CD14-positive monocyte (primary cell): ENCODE results near the gene NOP9. TPM values are rescaled to one million over a fixed set of nuclear protein-coding genes. Genes with fewer than 3 reads are reported as not detected.

Experiments used
- DNase-seq, 3 donors: peaks; one replicate each; pipeline ENCODE4 v3.0.0-alpha.2; 2011 to 2022
- H2AFZ ChIP-seq: 2 replicates; pipeline ENCODE4 v1.6.0; 2012; ENCODE audit warnings: mild to moderate bottlenecking, low read depth, low read length, inconsistent platforms; ENCODE audit not compliant: insufficient read depth, poor library complexity, severe bottlenecking
- H3K27ac ChIP-seq, 2 donors: 1 replicate in 1 of 2; 2 replicates in 1 of 2; pipeline ENCODE4 v1.5.1; 2012 to 2013; ENCODE audit warnings: low read length in 2 of 2, control low read depth in 1 of 2, inconsistent platforms in 1 of 2, low read depth in 1 of 2, mild to moderate bottlenecking in 1 of 2
- H3K27me3 ChIP-seq, 2 donors: one replicate each; pipeline versions ENCODE4 v1.6.0 to v1.6.1; 2011 to 2013; ENCODE audit warnings: low read length in 2 of 2; ENCODE audit not compliant: control insufficient read depth in 2 of 2, insufficient read depth in 2 of 2
- H3K36me3 ChIP-seq, 2 donors: replicated peaks in 1 of 2; 1 replicate in 1 of 2; 2 replicates in 1 of 2; pipeline versions ENCODE4 v1.5.1 to v1.6.1; 2012 to 2013; ENCODE audit warnings: low read length in 2 of 2, control low read depth in 1 of 2, inconsistent platforms in 1 of 2, mild to moderate bottlenecking in 1 of 2; ENCODE audit not compliant: insufficient read depth in 2 of 2, control insufficient read depth in 1 of 2
- H3K4me1 ChIP-seq, 2 donors: 1 replicate in 1 of 2; 2 replicates in 1 of 2; pipeline versions ENCODE4 v1.5.1 to v1.6.1; 2012 to 2013; ENCODE audit warnings: low read length in 2 of 2, control low read depth in 1 of 2, inconsistent platforms in 1 of 2, mild to moderate bottlenecking in 1 of 2, moderate library complexity in 1 of 2; ENCODE audit not compliant: insufficient read depth in 2 of 2, control insufficient read depth in 1 of 2
- H3K4me2 ChIP-seq: replicated peaks from 2 replicates; pipeline ENCODE3; 2012; ENCODE audit warnings: low read length, moderate library complexity, mild to moderate bottlenecking; ENCODE audit not compliant: poor library complexity, severe bottlenecking; ENCODE audit errors: extremely low read depth
- H3K4me3 ChIP-seq, 3 experiments: fragments of 200-600 bp in 1 of 3; sonication (generic) in 1 of 3; replicated peaks in 1 of 3; 1 replicate in 2 of 3; 2 replicates in 1 of 3; pipeline ENCODE4 v1.5.1; 2011 to 2013; ENCODE audit warnings: low read length in 3 of 3, mild to moderate bottlenecking in 3 of 3, control low read depth in 2 of 3, low read depth in 2 of 3, inconsistent platforms in 1 of 3, moderate library complexity in 1 of 3
- H3K79me2 ChIP-seq: 2 replicates; pipeline ENCODE4 v1.6.0; 2012; ENCODE audit warnings: mild to moderate bottlenecking, control low read depth, inconsistent platforms, low read length, moderate library complexity; ENCODE audit not compliant: insufficient read depth
- H3K9ac ChIP-seq: 2 replicates; pipeline ENCODE4 v1.6.0; 2017; ENCODE audit warnings: low read length, mild to moderate bottlenecking; ENCODE audit not compliant: insufficient read depth, poor library complexity, severe bottlenecking
- H3K9me3 ChIP-seq, 2 donors: replicated peaks in 1 of 2; 1 replicate in 1 of 2; 2 replicates in 1 of 2; pipeline versions ENCODE4 v1.5.1 to v1.6.1; 2012 to 2013; ENCODE audit warnings: low read length in 2 of 2, control low read depth in 1 of 2; ENCODE audit not compliant: control insufficient read depth in 1 of 2, insufficient read depth in 1 of 2
- H4K20me1 ChIP-seq: 2 replicates; pipeline ENCODE4 v1.6.0; 2012; ENCODE audit warnings: mild to moderate bottlenecking, low read length, control low read depth, moderate library complexity; ENCODE audit not compliant: insufficient read depth
- H3K27ac Mint-ChIP-seq, 7 donors: one replicate each; pipeline ENCODE4 v1.8.0; 2020; ENCODE audit warnings: mild to moderate bottlenecking in 7 of 7, mixed read lengths in 7 of 7, moderate library complexity in 6 of 7, inconsistent platforms in 2 of 7
- H3K27me3 Mint-ChIP-seq, 3 donors: one replicate each; pipeline ENCODE4 v1.8.0; 2021 to 2022; ENCODE audit warnings: low read depth in 3 of 3, mild to moderate bottlenecking in 3 of 3, mixed read lengths in 3 of 3, moderate library complexity in 3 of 3, inconsistent platforms in 1 of 3
- H3K36me3 Mint-ChIP-seq, 2 donors: one replicate each; pipeline ENCODE4 v1.8.0; 2020; ENCODE audit warnings: mixed read lengths in 2 of 2, inconsistent platforms in 1 of 2, mild to moderate bottlenecking in 1 of 2
- H3K4me1 Mint-ChIP-seq: one replicate; pipeline ENCODE4 v1.8.0; 2020; ENCODE audit warnings: mild to moderate bottlenecking, mixed read lengths
- H3K4me3 Mint-ChIP-seq, 2 donors: one replicate each; pipeline ENCODE4 v1.8.0; 2020; ENCODE audit warnings: mild to moderate bottlenecking in 2 of 2, mixed read lengths in 2 of 2, moderate library complexity in 1 of 2
- H3K9me3 Mint-ChIP-seq, 7 donors: one replicate each; pipeline ENCODE4 v1.8.0; 2020 to 2022; ENCODE audit warnings: mixed read lengths in 7 of 7, mild to moderate bottlenecking in 6 of 7, moderate library complexity in 6 of 7, inconsistent platforms in 2 of 7
- CTCF ChIP-seq: fragments of 200-600 bp; IDR thresholded peaks from one replicate; pipeline ENCODE4 v1.8.0; 2022; ENCODE audit warnings: antibody characterized with exemption, mild to moderate bottlenecking
- WGBS: methylation state at CpG from one replicate; pipeline ENCODE4 v1.1.5; 2013; ENCODE audit warnings: missing lambda C conversion rate; ENCODE audit not compliant: insufficient coverage; 5-methylcytosine and 5-hydroxymethylcytosine counted together
- intact Hi-C, 2 donors: fragments of 100-400 bp; cut with micrococcal nuclease; formaldehyde crosslinking; loops; one replicate each; pipeline versions ENCODE4 v1.15.0 to v1.15.1; 2023
- polyA plus RNA-seq, 3 donors: library from polyadenylated mRNA; depleted of rRNA in 1 of 3; unstranded in 2 of 3; stranded (reverse) in 1 of 3; fragments of 300-500 nt in 2 of 3; fragments of >200 nt in 1 of 3; fragmentation: Illumina TruSeq in 2 of 3; gene quantifications; 1 replicate in 2 of 3; 2 replicates in 1 of 3; pipeline ENCODE4 v1.2.3, GENCODE V29; 2012 to 2021

NOP9 gene
- polyA plus RNA-seq, 3 donors, result 1.2 to 16.6 (median 1.3) TPM

GRCh38 chr14:24286996-24287395 is 12.7 kb upstream of the NOP9 start:
- H3K27me3 ChIP-seq, result no peaks in the 10 kb centered on the region
- no peak for TF ChIP-seq CTCF
- no peak overlapping the region for H3K9ac ChIP-seq
- intact Hi-C loops, result no loop called here
- WGBS, result 87% methylated on average over 5 of the region's 5 CpGs
- H4K20me1 ChIP-seq, result no peaks in the 10 kb centered on the region
- peaks cover 9 to 10% of the 10 kb centered on the region in 2 donors for H3K4me1 ChIP-seq
- Mint-ChIP-seq H3K27me3 (peaks cover 0 to 4% (median 0%) of the 10 kb centered on the region in 3 donors), H3K27ac (no peak overlapping the region), H3K9me3 (peaks cover 0 to 3% (median 0%) of the 10 kb centered on the region in 7 donors), H3K4me1 (peaks cover 18% of the 10 kb centered on the region), H3K4me3 (no peak overlapping the region), H3K36me3 (peaks cover 37 to 40% of the 10 kb centered on the region in 2 donors)
- H3K27ac ChIP-seq, result no peak overlapping the region
- no peak for DNase-seq
- peaks cover 29% of the 10 kb centered on the region in 2 donors for H3K36me3 ChIP-seq
- H3K79me2 ChIP-seq, result peaks cover 10% of the 10 kb centered on the region
- no peak overlapping the region for H3K4me2 ChIP-seq
- H3K9me3 ChIP-seq, result no peaks in the 10 kb centered on the region
- H2AFZ ChIP-seq, result no peak overlapping the region
- no peak overlapping the region for H3K4me3 ChIP-seq

GRCh38 chr14:24289649-24290280 is 9.9 kb upstream of the NOP9 start:
- Histone ChIP-seq H3K4me2 (no peak overlapping the region), H3K4me1 (no peaks in the 10 kb centered on the region), H4K20me1 (no peaks in the 10 kb centered on the region), H3K27me3 (no peaks in the 10 kb centered on the region), H3K9ac (no peak overlapping the region), H3K9me3 (no peaks in the 10 kb centered on the region), H2AFZ (no peak overlapping the region), H3K79me2 (peaks cover 3% of the 10 kb centered on the region), H3K27ac (no peak overlapping the region), H3K4me3 (no peak overlapping the region), H3K36me3 (peaks cover 40 to 52% of the 10 kb centered on the region in 2 donors)
- H3K27ac Mint-ChIP-seq, result peak overlapping the region in 1 of 7 donors; percentile 0
- 65% methylated on average over 6 of the region's 6 CpGs for WGBS
- intact Hi-C loops, result loop anchor here in 1 of 2 donors (10.0 kb wide), 1 partner anchor 175 kb away; the partner anchor contains the start of genes DCAF11 and NRL
- DNase-seq, result no peak
- H3K36me3 Mint-ChIP-seq, result peaks cover 50 to 62% of the 10 kb centered on the region in 2 donors
- H3K9me3 Mint-ChIP-seq, result no peaks in the 10 kb centered on the region
- H3K4me1 Mint-ChIP-seq, result peaks cover 7% of the 10 kb centered on the region
- TF ChIP-seq CTCF, result no peak
- H3K27me3 Mint-ChIP-seq, result peaks cover 0 to 1% (median 0%) of the 10 kb centered on the region in 3 donors
- H3K4me3 Mint-ChIP-seq, result no peak overlapping the region
